ENCODE results near the gene ERC2.

DNA sequence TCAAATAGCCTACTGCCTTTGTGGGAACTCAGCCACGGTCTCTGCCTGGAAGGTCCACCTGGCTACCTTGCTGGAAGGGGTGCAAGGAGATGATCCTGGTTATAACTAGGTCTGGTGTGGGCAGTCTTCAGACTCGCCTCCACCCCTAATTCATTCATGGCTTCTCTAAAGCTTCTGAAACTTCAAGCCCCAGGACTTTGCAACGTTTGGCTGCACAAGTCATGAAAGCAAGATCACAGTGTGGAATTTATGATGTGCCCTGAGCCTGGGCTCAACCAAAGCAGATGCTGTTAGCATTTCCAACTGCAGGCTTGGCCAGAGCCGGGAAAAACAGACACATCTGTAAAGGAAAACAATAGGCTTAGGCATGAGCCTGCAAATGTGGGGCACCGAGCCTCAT is 780.7 kb downstream of the ERC2 start:
- TF ChIP-seq RAD21 (conservative IDR thresholded peaks at IDR 0.05 in 1 of 2, IDR thresholded peaks at IDR 0.05 in 1 of 2) (no peak), MAX (IDR thresholded peaks at IDR 0.05) (no peak), EP300 (IDR thresholded peaks at IDR 0.05) (no peak), ELK1 (IDR thresholded peaks at IDR 0.05; ENCODE audit: low read depth, low read length) (no peak), CTCF (IDR thresholded peaks at IDR 0.05) (no peak), CBX2 (IDR thresholded peaks at IDR 0.05; ENCODE audit: borderline replicate concordance, low read depth) (no peak), POLR2A (IDR thresholded peaks at IDR 0.05; ENCODE audit: low read length) (no peak), PHF8 (IDR thresholded peaks at IDR 0.05; ENCODE audit: borderline replicate concordance, low read depth) (no peak), BHLHE40 (IDR thresholded peaks at IDR 0.05; ENCODE audit: low read depth, low read length) (no peak)
- TF ChIP-seq, protein P1, sequence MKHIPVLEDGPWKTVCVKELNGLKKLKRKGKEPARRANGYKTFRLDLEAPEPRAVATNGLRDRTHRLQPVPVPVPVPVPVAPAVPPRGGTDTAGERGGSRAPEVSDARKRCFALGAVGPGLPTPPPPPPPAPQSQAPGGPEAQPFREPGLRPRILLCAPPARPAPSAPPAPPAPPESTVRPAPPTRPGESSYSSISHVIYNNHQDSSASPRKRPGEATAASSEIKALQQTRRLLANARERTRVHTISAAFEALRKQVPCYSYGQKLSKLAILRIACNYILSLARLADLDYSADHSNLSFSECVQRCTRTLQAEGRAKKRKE (CRISPR knock-in tag; IDR thresholded peaks at IDR 0.05; ENCODE audit: low read depth): no peak
- TF ChIP-seq, protein P2, sequence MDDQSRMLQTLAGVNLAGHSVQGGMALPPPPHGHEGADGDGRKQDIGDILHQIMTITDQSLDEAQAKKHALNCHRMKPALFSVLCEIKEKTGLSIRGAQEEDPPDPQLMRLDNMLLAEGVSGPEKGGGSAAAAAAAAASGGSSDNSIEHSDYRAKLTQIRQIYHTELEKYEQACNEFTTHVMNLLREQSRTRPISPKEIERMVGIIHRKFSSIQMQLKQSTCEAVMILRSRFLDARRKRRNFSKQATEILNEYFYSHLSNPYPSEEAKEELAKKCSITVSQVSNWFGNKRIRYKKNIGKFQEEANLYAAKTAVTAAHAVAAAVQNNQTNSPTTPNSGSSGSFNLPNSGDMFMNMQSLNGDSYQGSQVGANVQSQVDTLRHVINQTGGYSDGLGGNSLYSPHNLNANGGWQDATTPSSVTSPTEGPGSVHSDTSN (IDR thresholded peaks at IDR 0.05): no peak
